Subcutaneous adipose tissue (tissue), 4 donors: ENCODE data around the gene CSTF3. TPM values are rescaled to one million over a fixed set of nuclear protein-coding genes. Genes with fewer than 3 reads are reported as not detected.

Experiments used
- CTCF ChIP-seq: fragments of 450-650 bp; IDR thresholded peaks from one replicate; pipeline ENCODE4 v1.5.1; 2016; ENCODE audit warnings: low read depth, mild to moderate bottlenecking, control low read depth, antibody characterized with exemption, moderate library complexity
- total RNA-seq, 4 donors: library from RNA; depleted of rRNA; stranded (reverse); fragments of >200 nt; gene quantifications; one replicate each; pipeline ENCODE4 v1.1.0, GENCODE V29; 2016

CSTF3 gene
- total RNA-seq, 4 donors from 2014 or later: 10.5 to 20.7 (median 13.4) TPM

- TF ChIP-seq CTCF: no peak
Measured at GRCh38 chr11:33110083-33110482, 51.2 kb downstream of the CSTF3 start.

- TF ChIP-seq CTCF: no peak
Measured at GRCh38 chr11:33109294-33109895, 51.9 kb downstream of the CSTF3 start.

- TF ChIP-seq CTCF: no peak
Measured at GRCh38 chr11:33103836-33104235, 57.4 kb downstream of the CSTF3 start.

GRCh38 chr11:33094157-33094556 is 67.1 kb downstream of the CSTF3 start:
- no peak for TF ChIP-seq CTCF

- no peak for TF ChIP-seq CTCF
Measured at GRCh38 chr11:33089776-33090175, 71.5 kb downstream of the CSTF3 start.

GRCh38 chr11:33086017-33086416 is 75.3 kb downstream of the CSTF3 start:
- no peak for TF ChIP-seq CTCF

- no peak for TF ChIP-seq CTCF
Measured at GRCh38 chr11:33083918-33084317, 77.4 kb downstream of the CSTF3 start.
